ENCODE data around the gene RCAN1.

The RCAN1 gene

DNA sequence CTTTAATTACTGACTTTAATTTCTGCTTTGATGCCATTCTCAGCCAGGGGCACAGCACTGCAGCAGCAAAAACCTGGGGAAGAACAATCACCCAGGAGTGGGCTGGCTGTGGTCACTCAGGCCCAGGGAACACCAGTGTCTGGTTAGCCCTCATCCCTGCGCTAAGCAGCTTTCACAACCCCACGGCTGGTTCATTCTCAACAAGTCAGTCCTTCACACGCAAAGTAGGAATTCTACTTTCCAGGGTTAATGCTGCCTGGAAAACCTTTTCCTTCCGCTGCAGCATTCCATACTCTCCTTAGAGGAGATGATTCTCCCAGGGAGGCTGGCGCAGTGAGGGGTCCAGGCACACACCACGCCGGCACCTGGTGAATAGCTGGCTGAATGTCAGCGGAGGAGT, 78.6 kb downstream of the RCAN1 start:
- no peak for DNase-seq

DNA sequence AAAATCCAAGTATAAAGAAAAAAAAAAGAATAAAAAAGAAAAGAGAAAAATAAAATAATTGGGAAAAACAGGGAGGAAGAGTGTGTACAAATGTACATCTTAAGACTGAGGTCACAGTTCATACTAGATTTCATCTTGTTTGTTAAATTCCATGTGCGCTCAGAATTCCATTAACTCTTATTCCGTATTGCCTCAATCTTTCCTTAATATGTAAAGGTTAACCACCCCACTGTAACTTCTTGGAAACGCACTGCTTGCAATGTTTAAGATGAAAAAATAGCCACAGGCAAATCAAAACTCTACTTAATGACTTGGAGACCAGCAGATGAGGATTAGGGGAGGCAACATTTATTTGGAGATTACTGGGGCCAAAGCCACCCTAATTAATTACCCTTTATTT, 79.0 kb downstream of the RCAN1 start:
- no peak for DNase-seq

GRCh38 chr21:34534522-34534921, 80.4 kb downstream of the RCAN1 start:
- no peak for DNase-seq

- DNase-seq, result no peak
Observed at GRCh38 chr21:34533938-34534337, 81.0 kb downstream of the RCAN1 start.

- DNase-seq, result no peak
Observed at GRCh38 chr21:34531399-34531798, 83.5 kb downstream of the RCAN1 start.

- no peak for DNase-seq
Observed at GRCh38 chr21:34530261-34530660, 84.7 kb downstream of the RCAN1 start.

DNA sequence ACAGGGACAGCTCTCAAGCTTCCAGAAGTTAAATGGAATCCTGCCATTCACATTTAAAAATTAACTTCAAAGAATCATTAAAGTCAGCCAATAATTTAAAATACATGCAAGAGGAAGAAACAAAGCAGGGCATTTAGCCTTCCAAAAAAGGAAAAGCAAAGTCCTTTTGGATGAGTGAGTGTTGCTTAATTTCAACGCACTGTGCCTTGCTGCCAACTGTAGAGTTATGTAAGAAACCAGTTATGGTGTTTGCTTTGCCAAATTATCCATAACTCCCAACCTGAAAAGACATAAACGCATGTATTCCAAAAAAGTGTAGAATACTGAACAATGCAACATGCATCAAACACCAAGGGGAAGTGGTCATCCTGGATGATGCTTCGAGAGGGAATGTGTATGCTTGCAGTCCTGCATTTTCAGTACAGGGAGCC, 86.8 kb downstream of the RCAN1 start:
- DNase-seq, result no peak

GRCh38 chr21:34526618-34527290, 88.2 kb downstream of the RCAN1 start:
- no peak for DNase-seq

DNA sequence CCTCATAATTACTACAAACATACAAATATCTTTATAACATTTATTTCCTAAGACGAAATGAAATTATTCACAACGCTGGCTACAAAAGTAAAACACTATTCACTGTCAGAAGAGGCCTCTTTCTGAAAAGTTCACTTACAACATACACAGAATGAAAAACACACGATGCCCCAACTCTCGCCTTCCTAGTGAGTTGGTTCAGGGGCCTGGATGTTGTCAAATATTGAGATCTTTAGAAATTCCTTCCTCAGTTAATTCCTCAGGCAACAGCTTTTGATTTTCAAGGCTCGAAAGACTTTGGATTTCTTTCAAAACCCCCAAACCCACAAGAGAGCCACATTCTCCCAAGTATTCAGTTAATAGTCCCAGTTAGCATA, 88.7 kb downstream of the RCAN1 start:
- DNase-seq, result no peak

DNA sequence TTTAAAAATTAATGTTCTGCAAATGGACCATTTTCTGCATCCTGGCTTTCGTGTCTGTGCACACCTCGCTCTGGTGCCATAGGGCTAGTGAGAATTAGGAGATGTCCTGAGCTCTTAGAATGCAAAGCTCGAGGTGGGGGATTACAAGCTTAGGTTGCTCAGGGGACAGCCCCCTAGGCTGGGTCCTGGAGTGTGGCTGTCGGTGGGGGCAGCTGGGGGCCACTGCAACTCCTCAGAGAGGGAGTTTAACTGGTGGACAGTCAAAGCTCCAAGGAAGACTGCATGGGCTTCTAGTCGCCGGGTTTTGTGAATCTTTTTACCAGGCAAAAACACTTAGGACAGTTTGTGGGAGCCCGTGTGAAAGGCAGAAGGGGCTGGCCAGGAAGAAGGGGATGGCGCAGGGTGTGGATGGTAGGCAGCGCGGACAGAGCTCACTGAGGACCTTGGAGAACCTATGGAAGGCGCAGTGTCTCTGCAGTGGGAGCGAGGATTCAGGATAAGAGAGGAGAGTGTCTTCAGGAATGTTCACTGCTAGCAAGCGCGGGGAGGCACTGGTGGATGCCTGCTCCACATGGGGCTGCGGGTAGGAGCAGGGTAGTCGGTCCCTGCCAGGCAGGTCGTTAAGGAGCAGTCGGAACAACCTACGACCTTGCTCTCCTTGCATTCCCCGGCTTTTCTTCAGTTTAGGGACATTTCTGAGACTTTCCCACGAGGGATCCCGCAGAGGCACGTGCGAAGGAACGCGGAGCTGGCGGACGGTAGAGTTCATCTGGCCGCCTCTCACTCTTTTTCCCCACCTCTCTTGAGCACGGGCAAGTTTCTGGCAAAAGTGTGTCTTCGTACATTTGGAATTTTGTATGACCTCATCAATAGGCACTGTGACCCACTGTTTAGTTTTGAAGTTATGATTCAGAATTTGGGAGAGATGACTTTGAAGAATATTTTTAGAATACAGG, 90.0 kb downstream of the RCAN1 start:
- DNase-seq, result no peak

DNA sequence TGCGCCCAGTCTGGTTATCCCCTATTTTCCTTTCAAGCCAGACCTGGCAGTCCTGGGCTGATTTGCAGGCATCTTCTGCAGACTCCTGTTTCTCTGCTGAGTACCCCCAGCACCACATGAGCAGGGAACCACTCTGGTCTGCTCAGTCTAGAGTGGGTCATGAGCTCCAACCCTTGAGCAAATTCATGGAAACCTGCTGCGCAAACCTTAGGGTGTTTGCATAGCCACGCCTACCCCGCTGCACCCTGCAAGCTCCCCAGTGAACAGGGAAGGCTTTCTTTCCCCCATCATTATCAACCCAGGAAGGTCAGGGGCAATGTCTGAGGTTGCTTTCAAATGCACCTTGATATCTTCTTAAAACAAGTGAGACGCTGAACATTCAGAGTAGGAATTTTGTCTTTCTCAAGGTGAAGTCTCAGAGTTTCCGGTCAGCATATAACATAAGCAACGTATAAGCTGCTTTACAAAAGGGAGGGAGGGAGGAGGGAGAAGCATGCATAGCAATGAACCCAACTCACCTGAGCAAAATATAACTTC, 91.8 kb downstream of the RCAN1 start:
- DNase-seq, result no peak

- no peak for DNase-seq
Observed at GRCh38 chr21:34522284-34522683, 92.6 kb downstream of the RCAN1 start.

GRCh38 chr21:34521561-34521960, 93.4 kb downstream of the RCAN1 start:
- DNase-seq, result no peak

DNA sequence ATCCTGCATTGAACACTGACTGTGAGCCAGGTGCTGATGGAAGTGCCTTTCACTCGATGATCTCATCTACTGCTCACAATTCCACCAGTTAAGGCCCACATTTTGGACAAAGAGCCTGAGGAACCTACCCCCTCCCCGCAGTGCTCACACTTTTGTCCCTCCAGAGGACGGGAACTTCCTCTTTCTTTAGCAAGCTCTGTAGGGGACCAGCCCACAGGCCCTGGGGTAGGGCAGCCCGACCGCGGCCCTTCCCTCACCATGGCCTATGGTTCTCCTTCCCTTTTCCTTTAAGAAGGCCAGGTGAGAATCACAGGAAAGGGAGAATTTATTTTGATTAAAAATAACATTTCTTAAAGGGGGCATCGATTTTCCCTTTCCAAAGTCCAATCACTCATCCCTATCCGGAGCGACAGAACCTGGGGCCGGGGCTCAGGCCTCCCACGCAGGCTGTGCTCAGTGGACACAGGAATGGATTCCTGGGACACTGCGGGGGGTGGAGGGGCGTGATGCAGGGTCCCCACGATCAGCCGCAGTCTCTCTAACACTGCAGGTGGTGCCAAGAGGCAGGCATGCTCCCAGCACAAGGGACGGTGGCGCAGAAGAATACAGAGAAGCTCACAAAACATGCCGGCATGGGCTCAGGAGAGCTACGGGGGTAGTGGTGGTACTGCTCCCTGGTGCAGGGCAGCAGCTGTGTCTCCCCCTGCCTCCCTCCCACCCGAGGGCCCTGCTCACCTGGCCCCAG, 94.0 kb downstream of the RCAN1 start:
- DNase-seq, result no peak

GRCh38 chr21:34520281-34520680, 94.6 kb downstream of the RCAN1 start:
- no peak for DNase-seq

- no peak for DNase-seq
Observed at GRCh38 chr21:34519694-34520093, 95.2 kb downstream of the RCAN1 start.

DNA sequence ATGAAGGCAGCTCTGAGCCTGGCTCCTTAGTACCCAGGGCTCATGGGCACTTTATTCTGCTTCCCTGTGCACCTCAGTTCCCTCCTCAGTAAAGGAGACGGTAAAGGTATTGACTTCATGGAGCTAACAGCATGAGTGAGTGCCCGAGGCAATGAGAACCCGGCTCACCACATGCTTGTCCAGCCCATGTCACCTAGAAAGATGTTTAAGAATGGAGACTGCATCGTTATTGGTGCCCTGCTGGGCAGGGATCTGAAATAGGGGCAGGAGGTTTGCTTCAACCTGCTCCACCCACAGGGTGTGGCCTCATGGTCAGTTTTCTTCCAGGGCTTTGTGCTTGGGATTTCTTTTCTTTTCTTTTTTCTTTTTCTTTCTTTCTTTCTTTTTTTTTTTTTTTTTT, 95.9 kb downstream of the RCAN1 start:
- no peak for DNase-seq

- DNase-seq, result no peak
Observed at GRCh38 chr21:34518301-34518700, 96.6 kb downstream of the RCAN1 start.

DNA sequence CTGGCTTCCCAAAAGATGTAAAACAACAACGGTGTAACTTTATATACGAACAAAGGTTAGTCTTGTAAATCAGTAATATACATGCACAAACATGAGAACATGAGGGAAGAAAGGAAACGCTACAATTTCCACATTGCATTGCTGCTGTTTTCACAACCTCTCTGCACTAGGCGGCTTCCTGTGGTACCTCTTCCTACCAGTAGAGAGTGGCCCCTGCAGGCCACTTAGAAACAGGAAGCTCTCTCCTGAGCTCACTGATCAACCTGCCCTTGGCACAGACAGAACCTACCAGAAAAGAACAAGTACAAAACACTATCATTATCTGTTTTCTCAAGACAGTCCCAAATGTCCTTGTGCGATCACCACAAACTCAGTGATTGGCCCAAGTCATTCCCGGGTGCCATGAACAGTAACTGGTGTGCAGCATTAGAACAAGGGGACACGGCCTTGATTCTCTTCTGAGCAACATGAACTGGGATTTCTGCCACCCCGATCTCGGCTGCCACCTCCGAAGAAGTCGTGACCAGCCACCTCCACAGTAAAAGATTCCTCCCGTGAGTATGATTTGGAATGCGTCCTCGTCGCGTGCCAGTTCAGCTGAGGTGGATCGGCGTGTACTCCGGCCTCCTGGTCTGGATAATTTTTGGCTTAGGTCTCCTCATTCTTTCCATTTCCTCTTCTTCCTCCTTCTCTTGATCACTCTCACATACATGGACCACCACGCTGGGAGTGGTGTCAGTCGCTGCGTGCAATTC, 97.2 kb downstream of the RCAN1 start:
- no peak for DNase-seq

- no peak for DNase-seq
Observed at GRCh38 chr21:34517039-34517438, 97.9 kb downstream of the RCAN1 start.

DNA sequence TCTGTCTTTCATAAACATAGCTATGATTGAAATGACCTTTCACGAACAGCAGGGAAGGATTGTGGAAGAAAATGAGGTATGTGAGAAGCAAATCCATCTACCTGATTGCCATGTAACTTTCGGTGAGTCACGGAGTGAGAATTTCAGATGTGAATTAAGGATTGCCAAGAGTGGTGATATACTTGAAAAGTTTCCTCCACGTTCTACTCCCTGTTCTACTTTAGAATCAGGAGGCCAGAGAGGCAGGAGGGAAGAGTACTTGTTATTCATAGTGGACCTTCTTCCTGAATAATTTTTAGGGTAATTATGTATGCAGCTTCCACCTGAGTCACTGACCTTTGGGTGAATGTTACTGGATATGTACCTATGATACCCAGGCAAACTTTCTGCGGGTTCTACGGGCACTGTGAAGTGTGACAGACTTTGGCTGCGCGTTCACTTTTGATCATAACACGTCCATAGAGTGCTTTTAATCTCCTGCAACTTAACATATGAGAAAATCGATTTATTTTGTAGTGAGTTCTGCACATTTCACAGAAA, 100.3 kb downstream of the RCAN1 start:
- DNase-seq, result no peak

DNA sequence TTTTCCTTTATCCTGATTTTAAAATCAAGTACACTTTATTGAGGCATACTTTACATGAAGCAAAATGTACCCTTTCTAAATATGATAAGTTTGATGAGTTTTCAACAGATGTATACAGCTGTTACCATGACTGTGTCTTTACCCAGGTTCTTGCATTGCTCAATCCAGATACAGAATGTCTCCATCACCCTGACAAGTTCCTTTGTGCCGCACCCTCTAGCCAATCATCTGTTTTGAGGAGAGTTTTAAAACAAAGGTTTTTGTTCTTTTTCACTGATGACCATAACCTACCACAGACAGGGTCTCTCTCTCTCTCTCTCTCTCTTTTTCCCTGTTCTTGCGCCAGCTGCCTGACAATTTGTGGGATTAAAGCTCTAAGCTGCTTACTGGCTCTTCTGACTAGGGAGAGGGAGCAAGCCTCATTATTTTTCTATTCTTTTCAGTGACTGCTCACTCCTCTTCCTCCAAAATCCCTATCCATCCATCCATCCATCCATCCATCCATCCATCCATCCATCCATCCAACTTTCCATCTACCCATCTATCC, 101.7 kb downstream of the RCAN1 start:
- DNase-seq, result no peak
